ENCODE results near the gene TMEM179B. TPM values are rescaled to one million over a fixed set of nuclear protein-coding genes. Genes with fewer than 3 reads are reported as not detected.

The TMEM179B gene
- total and polyA plus RNA-seq, 9 of the 15 experiments (the other 6 are each of a cell fraction or from before 2014, with no cell fraction given) = 27.7 to 105 (median 37.0) TPM

DNA sequence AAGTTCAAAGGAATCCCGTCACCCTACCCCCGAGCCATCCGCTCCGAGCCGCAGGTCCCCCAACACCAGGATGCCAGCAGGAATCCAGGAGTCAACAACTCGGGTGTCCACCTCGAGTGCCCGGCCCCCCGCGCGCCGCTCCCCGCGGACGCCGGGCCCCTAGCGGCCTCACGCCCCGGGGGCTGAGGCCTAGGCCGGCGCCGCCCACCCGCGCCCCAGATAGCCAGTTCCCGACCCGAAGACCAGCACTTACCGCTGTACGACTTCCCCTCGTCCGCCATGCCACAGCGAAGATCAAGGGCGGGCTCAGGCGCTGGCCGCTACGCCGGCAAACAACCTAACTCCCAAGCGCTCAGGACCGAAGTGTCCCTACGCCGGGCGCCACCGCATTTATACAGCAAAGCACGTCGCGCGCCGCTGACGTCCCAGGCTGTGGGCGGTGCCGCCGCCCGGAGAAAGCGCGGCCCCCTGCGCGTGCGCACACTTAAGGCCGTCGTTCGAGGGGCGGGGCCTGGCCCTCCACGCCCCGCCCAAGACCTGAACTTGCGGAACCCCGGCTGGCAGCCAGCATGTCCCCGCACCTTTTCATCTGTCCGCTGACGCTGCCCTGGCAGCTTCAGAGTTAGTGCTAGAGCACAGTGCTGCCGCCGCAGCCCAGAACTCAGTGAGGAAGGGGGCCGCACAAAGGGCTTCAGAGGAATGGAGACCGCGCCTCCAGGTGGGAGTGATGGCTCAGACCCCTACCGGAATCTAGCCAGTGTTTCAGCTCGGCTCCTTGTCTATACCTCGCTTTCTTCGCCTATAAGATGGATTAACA lies 18.1 kb downstream of the TMEM179B start, which contains the start of gene NXF1 (continued):
- TF ChIP-seq SMARCB1 (IDR thresholded peaks at IDR 0.05; ENCODE audit: insufficient read length, low read depth) (no peak), CCAR2 (IDR thresholded peaks at IDR 0.05; ENCODE audit: low read depth, low read length) (no peak), RFX5 (IDR thresholded peaks at IDR 0.05; ENCODE audit: low read depth, low read length) (no peak), STAT6 (CRISPR knock-in tag; IDR thresholded peaks at IDR 0.05) (peak; percentile 93; the same call in 1 of the 2 replicates), ELK1 (CRISPR knock-in tag; IDR thresholded peaks at IDR 0.05) (no peak), THRA (IDR thresholded peaks at IDR 0.05) (no peak), MXI1 (IDR thresholded peaks at IDR 0.05; ENCODE audit: low read depth, low read length) (peak; percentile 48), ZBTB33 (CRISPR knock-in tag; IDR thresholded peaks at IDR 0.05) (peak; percentile 88), KLF16 (IDR thresholded peaks at IDR 0.05) (no peak), NBN (IDR thresholded peaks at IDR 0.05; ENCODE audit: low read depth) (peak; percentile 72; the same call in 1 of the 2 replicates), NFXL1 (CRISPR knock-in tag; IDR thresholded peaks at IDR 0.05) (no peak), ATF4 (CRISPR knock-in tag; IDR thresholded peaks at IDR 0.05) (no peak)
- TF ChIP-seq, protein P1, sequence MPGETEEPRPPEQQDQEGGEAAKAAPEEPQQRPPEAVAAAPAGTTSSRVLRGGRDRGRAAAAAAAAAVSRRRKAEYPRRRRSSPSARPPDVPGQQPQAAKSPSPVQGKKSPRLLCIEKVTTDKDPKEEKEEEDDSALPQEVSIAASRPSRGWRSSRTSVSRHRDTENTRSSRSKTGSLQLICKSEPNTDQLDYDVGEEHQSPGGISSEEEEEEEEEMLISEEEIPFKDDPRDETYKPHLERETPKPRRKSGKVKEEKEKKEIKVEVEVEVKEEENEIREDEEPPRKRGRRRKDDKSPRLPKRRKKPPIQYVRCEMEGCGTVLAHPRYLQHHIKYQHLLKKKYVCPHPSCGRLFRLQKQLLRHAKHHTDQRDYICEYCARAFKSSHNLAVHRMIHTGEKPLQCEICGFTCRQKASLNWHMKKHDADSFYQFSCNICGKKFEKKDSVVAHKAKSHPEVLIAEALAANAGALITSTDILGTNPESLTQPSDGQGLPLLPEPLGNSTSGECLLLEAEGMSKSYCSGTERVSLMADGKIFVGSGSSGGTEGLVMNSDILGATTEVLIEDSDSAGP (CRISPR knock-in tag; IDR thresholded peaks at IDR 0.05) = 0 out of 2 replicates have a peak, but pooled peaks have one; percentile 62
